Activated CD8-positive, alpha-beta T cell treated with anti-CD3 and anti-CD28 coated beads for 36 hours (primary cell): ENCODE results near the gene PRSS56. TPM values are rescaled to one million over a fixed set of nuclear protein-coding genes. Genes with fewer than 3 reads are reported as not detected.
A peak's percentile ranks its signal among the peaks of the same experiment; 100 is the strongest.
"Not testable (repeated sequence)": the region's sequence is repeated elsewhere in the genome, so short reads cannot be mapped to it uniquely, and the experiment has no call there.

Experiments used
- ATAC-seq: fragments of 200-7000 bp; cut with Tn5 transposase; one replicate; pipeline ENCODE4 v1.10.0; 2021; ENCODE audit warnings: mild to moderate bottlenecking, moderate library complexity
- CTCF ChIA-PET: fragments of 350-600 bp; sonication (Branson Sonifier 250); formaldehyde crosslinking; loops from one replicate; lab custom pipeline; 2021; ENCODE audit warnings: antibody characterized with exemption; lab: Charles Lee
- POLR2A ChIA-PET: fragments of 350-600 bp; sonication (Branson Sonifier 250); formaldehyde crosslinking; loops from one replicate; lab custom pipeline; 2021; ENCODE audit warnings: antibody characterized with exemption; lab: Charles Lee
- DNase-seq: peaks from one replicate; pipeline ENCODE4 v3.0.0-alpha.2; 2020
- H3K27ac Mint-ChIP-seq: one replicate; pipeline ENCODE4 v1.8.0; 2021; ENCODE audit warnings: mild to moderate bottlenecking, mixed read lengths
- H3K27me3 Mint-ChIP-seq: one replicate; pipeline ENCODE4 v1.8.0; 2021; ENCODE audit warnings: mixed read lengths
- H3K36me3 Mint-ChIP-seq: one replicate; pipeline ENCODE4 v1.8.0; 2021; ENCODE audit warnings: low read depth, mixed read lengths
- H3K4me1 Mint-ChIP-seq: one replicate; pipeline ENCODE4 v1.8.0; 2021; ENCODE audit warnings: low read depth, mixed read lengths
- H3K4me3 Mint-ChIP-seq: one replicate; pipeline ENCODE4 v1.8.0; 2021; ENCODE audit warnings: mild to moderate bottlenecking, moderate library complexity, mixed read lengths
- H3K9me3 Mint-ChIP-seq: one replicate; pipeline ENCODE4 v1.8.0; 2021; ENCODE audit warnings: mixed read lengths
- intact Hi-C: fragments of 100-400 bp; cut with micrococcal nuclease; formaldehyde crosslinking; loops from one replicate; pipeline ENCODE4 v1.10.0; 2022
- total RNA-seq, 2 experiments: library from RNA; stranded (reverse); gene quantifications; one replicate each; pipeline ENCODE4 v1.2.3, GENCODE V29; 2021
- TF ChIP-seq, protein P1 (sequence below): fragments of 200-600 bp; IDR thresholded peaks from one replicate; pipeline ENCODE4 v1.8.0; 2022; ENCODE audit warnings: antibody characterized with exemption, mild to moderate bottlenecking

PRSS56 gene
- total RNA-seq, 2 experiments from 2014 or later = not detected

DNA sequence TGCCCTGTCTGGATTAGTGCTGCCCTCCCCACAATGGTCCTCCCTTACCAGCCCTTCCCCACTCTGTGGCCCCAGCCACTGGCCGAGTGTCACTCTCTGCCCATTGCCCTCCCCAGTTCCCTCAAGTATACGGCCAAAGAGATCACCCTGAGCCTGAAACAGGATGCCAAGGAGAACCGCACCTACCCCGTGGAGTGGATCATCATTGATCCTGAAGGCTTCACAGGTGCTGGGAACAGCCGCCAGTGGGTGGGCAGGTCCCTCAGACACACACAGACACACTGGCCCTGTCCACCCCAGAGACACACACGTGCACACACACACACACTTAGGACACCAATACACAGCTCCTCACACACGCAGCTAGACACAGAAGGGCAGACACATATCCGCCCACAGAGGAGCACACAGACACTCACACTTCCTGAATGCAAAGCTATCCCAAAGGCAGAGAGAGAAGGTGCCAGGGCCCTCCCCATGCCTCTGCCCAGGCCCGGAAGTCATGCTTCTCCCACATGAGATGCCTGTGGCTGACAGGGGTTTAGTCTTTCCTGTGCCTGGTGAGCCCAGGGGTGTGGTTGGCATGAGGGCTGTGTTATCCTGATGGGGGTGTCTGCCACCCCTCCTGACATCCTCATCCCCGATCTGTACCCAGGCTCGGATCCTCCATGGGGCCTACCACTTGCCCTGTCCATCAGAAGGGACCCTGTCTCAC is 8.7 kb downstream of the PRSS56 start:
- Mint-ChIP-seq H3K4me1 (peaks cover 10% of the 10 kb centered on the region), H3K36me3 (no peaks in the 10 kb centered on the region), H3K9me3 (no peaks in the 10 kb centered on the region), H3K27me3 (peaks cover 21% of the 10 kb centered on the region), H3K4me3 (no peak overlapping the region), H3K27ac (no peak overlapping the region)
- intact Hi-C loops = no loop called here
- CTCF ChIA-PET = no interaction called here
- DNase-seq (peak; percentile 23), ATAC-seq (no peak)
- TF ChIP-seq, protein P1, sequence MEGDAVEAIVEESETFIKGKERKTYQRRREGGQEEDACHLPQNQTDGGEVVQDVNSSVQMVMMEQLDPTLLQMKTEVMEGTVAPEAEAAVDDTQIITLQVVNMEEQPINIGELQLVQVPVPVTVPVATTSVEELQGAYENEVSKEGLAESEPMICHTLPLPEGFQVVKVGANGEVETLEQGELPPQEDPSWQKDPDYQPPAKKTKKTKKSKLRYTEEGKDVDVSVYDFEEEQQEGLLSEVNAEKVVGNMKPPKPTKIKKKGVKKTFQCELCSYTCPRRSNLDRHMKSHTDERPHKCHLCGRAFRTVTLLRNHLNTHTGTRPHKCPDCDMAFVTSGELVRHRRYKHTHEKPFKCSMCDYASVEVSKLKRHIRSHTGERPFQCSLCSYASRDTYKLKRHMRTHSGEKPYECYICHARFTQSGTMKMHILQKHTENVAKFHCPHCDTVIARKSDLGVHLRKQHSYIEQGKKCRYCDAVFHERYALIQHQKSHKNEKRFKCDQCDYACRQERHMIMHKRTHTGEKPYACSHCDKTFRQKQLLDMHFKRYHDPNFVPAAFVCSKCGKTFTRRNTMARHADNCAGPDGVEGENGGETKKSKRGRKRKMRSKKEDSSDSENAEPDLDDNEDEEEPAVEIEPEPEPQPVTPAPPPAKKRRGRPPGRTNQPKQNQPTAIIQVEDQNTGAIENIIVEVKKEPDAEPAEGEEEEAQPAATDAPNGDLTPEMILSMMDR = no peak
- POLR2A ChIA-PET = interaction anchor here (1.6 kb wide), 1 partner anchor 9 kb away, joined by 3 read pairs; no protein-coding TSS in a partner anchor

DNA sequence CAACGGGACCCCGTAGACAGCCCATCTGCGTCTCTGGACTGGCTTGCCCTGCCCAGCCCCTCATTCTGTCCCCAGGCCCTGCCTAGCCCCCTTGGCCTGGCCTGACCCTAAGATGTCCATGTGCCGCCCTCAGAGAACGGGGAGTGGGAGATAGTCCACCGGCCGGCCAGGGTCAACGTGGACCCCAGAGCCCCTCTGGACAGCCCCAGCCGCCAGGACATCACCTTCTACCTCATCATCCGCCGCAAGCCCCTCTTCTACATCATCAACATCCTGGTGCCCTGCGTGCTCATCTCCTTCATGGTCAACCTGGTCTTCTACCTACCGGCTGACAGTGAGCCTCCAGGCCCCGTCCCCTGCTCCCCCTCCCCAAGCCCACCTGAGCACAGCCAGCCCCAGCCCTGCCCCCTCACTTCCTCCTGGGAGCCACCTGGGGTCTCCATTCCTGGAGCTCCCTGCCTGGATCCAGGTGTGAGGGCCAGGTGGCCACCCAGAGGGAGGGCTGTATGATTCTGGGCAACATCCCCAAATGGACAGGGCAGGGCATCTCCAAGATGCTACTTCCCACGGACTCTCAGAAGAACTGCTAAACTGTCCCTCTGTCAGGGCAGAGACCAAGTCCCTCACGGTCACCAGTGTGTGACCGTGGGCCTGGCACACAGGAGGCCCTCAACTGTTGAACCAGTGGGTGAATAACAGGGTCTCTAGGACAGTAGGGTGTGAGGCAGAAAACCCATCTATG is 9.8 kb downstream of the PRSS56 start:
- ATAC-seq = no peak
- TF ChIP-seq, protein P1 = no peak
- peaks cover 15% of the 10 kb centered on the region for H3K27me3 Mint-ChIP-seq
- H3K4me1 Mint-ChIP-seq = peaks cover 8% of the 10 kb centered on the region
- intact Hi-C loops = no loop called here
- DNase-seq = no peak
- H3K36me3 Mint-ChIP-seq = no peaks in the 10 kb centered on the region
- ChIA-PET POLR2A (interaction anchor here (0.6 kb wide), 1 partner anchor 48 kb away, joined by 3 read pairs; no protein-coding TSS in a partner anchor), CTCF (interaction anchor here (1.6 kb wide), 1 partner anchor 83 kb away, joined by 4 read pairs; no protein-coding TSS in a partner anchor)
- no peaks in the 10 kb centered on the region for H3K9me3 Mint-ChIP-seq
- H3K27ac Mint-ChIP-seq = no peak overlapping the region
- H3K4me3 Mint-ChIP-seq = no peak overlapping the region

DNA sequence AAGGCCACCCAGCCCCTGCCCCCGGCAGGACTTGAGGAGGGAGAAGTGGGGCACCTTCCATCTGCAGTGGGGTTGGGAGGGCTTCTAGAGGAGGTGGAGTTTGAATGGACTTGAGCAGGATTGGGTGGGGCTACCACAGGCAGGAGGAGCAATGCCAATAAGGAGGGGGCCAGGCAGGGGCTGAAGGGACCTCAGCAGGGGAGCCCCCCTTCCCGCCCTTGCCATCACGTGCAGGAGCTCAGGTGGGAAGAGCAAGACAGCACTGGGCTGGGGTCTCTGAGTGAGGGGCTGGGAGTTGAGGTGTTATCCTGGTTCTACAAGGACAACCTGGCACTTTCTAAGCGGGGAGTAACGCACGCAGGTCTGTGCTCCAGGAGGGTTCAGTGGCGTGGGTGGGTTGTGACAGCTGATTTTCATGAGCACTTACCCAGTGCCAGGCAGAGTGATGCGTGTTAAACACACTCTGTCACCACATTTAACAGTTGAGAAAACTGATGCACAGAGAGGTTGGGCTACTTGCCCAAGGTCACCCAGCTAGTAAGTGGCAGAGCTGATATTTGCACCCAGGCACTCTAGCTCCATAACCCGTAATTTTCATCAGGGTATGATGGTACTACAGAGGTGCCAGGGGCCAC is 10.6 kb downstream of the PRSS56 start:
- ATAC-seq (no peak), DNase-seq (no peak)
- peaks cover 17% of the 10 kb centered on the region for H3K27me3 Mint-ChIP-seq
- H3K4me1 Mint-ChIP-seq = peaks cover 8% of the 10 kb centered on the region
- ChIA-PET POLR2A (interaction anchor here (0.5 to 1.5 kb wide), 2 partner anchors 9 to 18 kb away, joined by 3 to 6 read pairs; partner anchors contain the start of gene CHRNG), CTCF (interaction anchor here (1.3 to 1.6 kb wide), 2 partner anchors 9 to 84 kb away, joined by 4 to 7 read pairs; no protein-coding TSS in a partner anchor)
- TF ChIP-seq, protein P1 = no peak
- no peaks in the 10 kb centered on the region for H3K36me3 Mint-ChIP-seq
- H3K4me3 Mint-ChIP-seq = no peak overlapping the region
- H3K27ac Mint-ChIP-seq = no peak overlapping the region
- H3K9me3 Mint-ChIP-seq = no peaks in the 10 kb centered on the region
- intact Hi-C loops = no loop called here

DNA sequence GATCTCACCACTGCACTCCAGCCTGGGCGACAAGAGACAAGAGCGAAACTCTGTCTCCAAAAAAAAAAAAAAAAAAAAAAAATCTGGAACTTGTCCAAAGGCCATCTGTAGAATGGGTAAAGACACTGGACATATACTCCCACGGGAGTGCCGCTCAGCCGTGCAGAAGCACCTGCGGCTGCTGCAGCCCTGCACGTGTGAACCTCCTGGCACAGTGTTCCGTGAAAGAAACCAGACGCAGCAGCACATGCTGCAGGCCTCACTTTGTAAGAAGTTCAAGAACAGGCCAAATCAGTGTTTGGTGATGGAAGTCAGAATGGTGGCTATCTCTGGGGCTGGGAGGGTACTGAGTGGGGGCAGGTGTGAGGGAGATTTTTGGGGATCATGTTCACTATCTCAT is 12.2 kb downstream of the PRSS56 start:
- POLR2A ChIA-PET = interaction anchor here (0.6 kb wide), 1 partner anchor 795 kb away, joined by 3 read pairs; no protein-coding TSS in a partner anchor
- Mint-ChIP-seq H3K27me3 (peaks cover 16% of the 10 kb centered on the region), H3K4me3 (no peak overlapping the region), H3K36me3 (no peaks in the 10 kb centered on the region), H3K4me1 (peaks cover 8% of the 10 kb centered on the region), H3K9me3 (peaks cover 2% of the 10 kb centered on the region), H3K27ac (no peak overlapping the region)
- CTCF ChIA-PET = interaction anchor here (1.2 kb wide), 1 partner anchor 9 kb away, joined by 3 read pairs; no protein-coding TSS in a partner anchor
- intact Hi-C loops = no loop called here
- TF ChIP-seq, protein P1 = no peak
- no peak for ATAC-seq
- DNase-seq = no peak

DNA sequence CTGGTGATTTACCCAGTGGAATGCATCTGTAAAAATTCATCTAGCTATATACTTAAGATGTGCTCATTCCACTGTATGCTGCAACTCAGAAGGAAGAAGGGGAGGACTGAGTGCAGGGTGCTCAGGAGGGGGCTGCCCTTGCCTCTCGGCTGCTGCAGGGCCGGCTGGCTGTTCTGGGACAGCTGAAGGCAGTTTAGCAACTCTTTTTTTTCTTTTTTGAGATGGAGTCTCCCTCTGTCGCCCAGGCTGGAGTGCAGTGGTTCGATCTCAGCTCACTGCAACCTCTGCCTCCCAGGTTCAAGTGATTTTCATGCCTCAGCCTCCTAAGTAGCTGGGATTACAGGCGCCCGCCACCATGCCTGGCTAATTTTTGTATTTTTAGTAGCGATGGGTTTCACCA is 12.6 kb downstream of the PRSS56 start:
- intact Hi-C loops, H3K27ac Mint-ChIP-seq, CTCF ChIA-PET, H3K36me3 Mint-ChIP-seq, H3K4me1 Mint-ChIP-seq, H3K4me3 Mint-ChIP-seq, DNase-seq, ATAC-seq, H3K9me3 Mint-ChIP-seq: not testable (repeated sequence)
- peaks cover 15% of the 10 kb centered on the region for H3K27me3 Mint-ChIP-seq
- POLR2A ChIA-PET = interaction anchor here (0.6 kb wide), 1 partner anchor 795 kb away, joined by 3 read pairs; no protein-coding TSS in a partner anchor
